KMS-11 (cell line): Measurements from ENCODE around the gene CEACAM4.

Source experiments
- H2AFZ ChIP-seq: fragments of 200-600 bp; sonication (generic); 2 replicates; pipeline ENCODE4 v1.6.1; 2016; ENCODE audit warnings: antibody characterized with exemption, mixed run types, low read depth
- H3K27ac ChIP-seq: fragments of 200-600 bp; sonication (generic); 2 replicates; pipeline ENCODE4 v1.6.1; 2016; ENCODE audit warnings: mild to moderate bottlenecking, mixed run types
- H3K27me3 ChIP-seq: fragments of 200-600 bp; sonication (generic); 2 replicates; pipeline ENCODE4 v1.6.1; 2017; ENCODE audit warnings: mild to moderate bottlenecking, low read depth, mixed run types, moderate library complexity; ENCODE audit not compliant: insufficient read depth
- H3K36me3 ChIP-seq: fragments of 200-600 bp; sonication (generic); 2 replicates; pipeline ENCODE4 v1.6.1; 2017; ENCODE audit warnings: mild to moderate bottlenecking, mixed run types; ENCODE audit not compliant: insufficient read depth
- H3K4me1 ChIP-seq: fragments of 200-600 bp; sonication (generic); 2 replicates; pipeline ENCODE4 v1.6.1; 2016; ENCODE audit warnings: mild to moderate bottlenecking, low read depth, mixed run types; ENCODE audit not compliant: poor library complexity, severe bottlenecking
- H3K4me2 ChIP-seq: fragments of 200-600 bp; sonication (generic); 2 replicates; pipeline ENCODE4 v1.7.0; 2016; ENCODE audit warnings: mild to moderate bottlenecking, mixed run types
- H3K4me3 ChIP-seq: fragments of 200-600 bp; sonication (generic); IDR thresholded peaks from 2 replicates; pipeline ENCODE4 v1.6.1; 2017; ENCODE audit warnings: low read depth, low read length, mixed read lengths; ENCODE audit not compliant: insufficient read depth
- H3K79me2 ChIP-seq: fragments of 200-600 bp; sonication (generic); 2 replicates; pipeline ENCODE4 v1.6.1; 2016; ENCODE audit warnings: low read depth, mixed run types; ENCODE audit not compliant: insufficient read depth
- H3K9ac ChIP-seq: fragments of 200-600 bp; sonication (generic); 2 replicates; pipeline ENCODE4 v1.6.1; 2016; ENCODE audit warnings: mild to moderate bottlenecking, mixed run types
- H4K20me1 ChIP-seq: fragments of 200-600 bp; sonication (generic); 2 replicates; pipeline ENCODE4 v1.6.1; 2016; ENCODE audit warnings: mild to moderate bottlenecking, mixed run types; ENCODE audit not compliant: insufficient read depth
- CTCF ChIP-seq: fragments of 200-600 bp; sonication (generic); conservative IDR thresholded peaks from 2 replicates; pipeline ENCODE4 v1.6.1; 2017; ENCODE audit warnings: low read depth, mild to moderate bottlenecking, antibody characterized with exemption, low read length, moderate library complexity, mixed read lengths

Gene CEACAM4

DNA sequence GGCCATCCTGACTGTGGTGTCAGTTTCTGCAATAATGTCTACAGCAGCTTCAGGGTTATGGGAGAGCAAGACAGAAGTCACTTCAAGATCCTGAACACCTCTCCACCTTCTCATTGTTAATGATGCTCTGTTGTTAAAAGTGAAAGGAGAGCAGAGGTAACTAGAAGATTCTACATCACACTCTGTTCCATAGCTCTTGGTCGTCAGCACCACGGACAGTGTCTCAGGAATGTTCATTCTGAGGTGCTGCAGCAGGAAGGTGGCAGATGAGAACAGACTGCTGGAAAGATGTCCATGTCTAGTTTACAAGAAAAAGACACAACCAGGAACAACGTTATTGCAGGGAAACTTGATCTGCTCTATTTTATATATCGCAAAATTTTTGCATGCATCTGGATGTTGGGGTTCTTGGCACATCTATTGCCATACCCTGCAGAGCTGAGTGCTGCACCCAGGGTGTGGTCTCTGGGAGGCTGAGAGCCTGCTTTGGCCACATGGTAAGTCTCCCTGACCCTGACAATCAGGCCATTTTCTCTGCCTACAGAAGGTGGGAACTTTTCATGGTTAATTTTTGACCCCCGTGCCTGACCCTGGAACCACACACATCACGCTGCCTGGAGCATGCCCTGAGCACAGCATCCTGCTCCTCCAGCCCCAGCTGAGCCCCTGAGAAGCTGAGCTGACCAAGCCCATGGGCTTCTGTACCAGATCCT lies 38.2 kb downstream of the CEACAM4 start:
- Histone ChIP-seq H3K4me3 (no peak overlapping the region), H3K4me1 (no peaks in the 10 kb centered on the region), H3K4me2 (no peak overlapping the region), H3K9ac (no peak overlapping the region), H4K20me1 (no peaks in the 10 kb centered on the region), H3K27me3 (peaks cover 5% of the 10 kb centered on the region; the same call in 1 of the 2 replicates), H3K27ac (no peak overlapping the region), H3K36me3 (no peaks in the 10 kb centered on the region), H3K79me2 (no peaks in the 10 kb centered on the region), H2AFZ (no peak overlapping the region)
- TF ChIP-seq CTCF = no peak

DNA sequence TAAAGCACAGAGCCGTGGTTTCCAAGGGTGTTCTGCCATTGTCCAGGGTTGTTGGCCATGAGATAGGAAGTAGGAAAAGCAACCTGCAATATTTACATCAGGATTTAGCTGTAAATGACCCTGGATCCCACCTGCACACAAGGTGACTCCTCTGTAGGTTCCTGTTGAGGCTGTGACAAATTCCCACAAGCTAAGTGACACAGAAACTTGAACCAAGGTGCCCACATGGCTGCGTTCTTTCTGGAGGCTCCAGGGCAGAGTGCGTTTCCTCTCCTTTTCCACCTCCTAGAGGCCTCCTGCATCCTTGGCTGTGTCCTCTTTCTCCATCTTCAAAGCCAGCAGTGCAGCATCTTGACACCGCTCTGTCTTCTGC lies 39.0 kb downstream of the CEACAM4 start:
- no peak for TF ChIP-seq CTCF
- no peak overlapping the region for H2AFZ ChIP-seq
- H3K36me3 ChIP-seq = no peaks in the 10 kb centered on the region
- no peak overlapping the region for H3K9ac ChIP-seq
- peaks cover 5% of the 10 kb centered on the region; the same call in 1 of the 2 replicates for H3K27me3 ChIP-seq
- no peaks in the 10 kb centered on the region for H3K4me1 ChIP-seq
- H3K4me3 ChIP-seq = no peak overlapping the region
- H3K79me2 ChIP-seq = no peaks in the 10 kb centered on the region
- no peak overlapping the region for H3K4me2 ChIP-seq
- H3K27ac ChIP-seq = no peak overlapping the region
- no peaks in the 10 kb centered on the region for H4K20me1 ChIP-seq

- Histone ChIP-seq H4K20me1 (no peaks in the 10 kb centered on the region), H3K4me1 (no peaks in the 10 kb centered on the region), H3K36me3 (no peaks in the 10 kb centered on the region), H3K79me2 (no peaks in the 10 kb centered on the region), H3K4me3 (no peak overlapping the region), H3K9ac (no peak overlapping the region), H3K4me2 (no peak overlapping the region), H2AFZ (no peak overlapping the region), H3K27ac (no peak overlapping the region), H3K27me3 (no peaks in the 10 kb centered on the region; the same call in 1 of the 2 replicates)
- TF ChIP-seq CTCF = no peak
Observed at GRCh38 chr19:41587101-41587837, 39.6 kb downstream of the CEACAM4 start.

DNA sequence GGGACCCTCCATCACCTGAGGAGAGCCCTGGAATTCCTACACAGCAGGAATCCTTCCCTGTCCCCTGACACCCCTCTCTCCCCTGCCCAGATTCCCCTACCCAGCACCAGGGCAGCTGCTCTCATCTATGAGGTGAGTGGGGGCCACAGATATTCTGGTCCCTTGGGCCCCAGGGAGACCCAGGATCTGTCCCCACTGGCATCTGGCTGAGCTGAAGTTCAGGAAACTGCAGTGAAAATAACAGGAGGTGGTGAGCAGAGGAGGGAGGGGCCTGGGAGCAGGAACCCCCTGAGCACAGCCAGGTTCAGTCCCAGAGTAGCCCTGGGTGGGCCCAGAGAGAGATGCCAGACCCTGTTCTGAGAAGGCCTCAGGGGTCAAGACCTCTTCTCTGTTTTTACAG lies 40.8 kb downstream of the CEACAM4 start:
- no peak overlapping the region for H3K27ac ChIP-seq
- no peak overlapping the region for H3K4me2 ChIP-seq
- no peak overlapping the region for H3K4me3 ChIP-seq
- H3K79me2 ChIP-seq = no peaks in the 10 kb centered on the region
- no peaks in the 10 kb centered on the region for H3K36me3 ChIP-seq
- H3K27me3 ChIP-seq = no peaks in the 10 kb centered on the region; the same call in 1 of the 2 replicates
- H2AFZ ChIP-seq = no peak overlapping the region
- TF ChIP-seq CTCF = no peak
- no peaks in the 10 kb centered on the region for H3K4me1 ChIP-seq
- H4K20me1 ChIP-seq = no peaks in the 10 kb centered on the region
- no peak overlapping the region for H3K9ac ChIP-seq
